H1 (cell line): ENCODE data around the gene LEFTY1. TPM values are rescaled to one million over a fixed set of nuclear protein-coding genes. Genes with fewer than 3 reads are reported as not detected.

Experiments used
- BCL11A ChIP-seq, 2 experiments: IDR thresholded peaks; one replicate each; pipeline ENCODE4 v1.6.1; 2011; ENCODE audit warnings: low read depth in 2 of 2, low read length in 2 of 2, mild to moderate bottlenecking in 2 of 2
- HDAC2 ChIP-seq, 2 experiments: fragments of 300-600 bp in 1 of 2; sonication (generic) in 1 of 2; IDR thresholded peaks; 2 replicates each; pipeline ENCODE4 v1.6.1; 2011 to 2012; ENCODE audit warnings: low read depth in 2 of 2, low read length in 2 of 2, mild to moderate bottlenecking in 2 of 2, moderate library complexity in 2 of 2, borderline replicate concordance in 1 of 2, inconsistent platforms in 1 of 2
- JUND ChIP-seq: IDR thresholded peaks from 2 replicates; pipeline ENCODE4 v1.6.1; 2011; ENCODE audit warnings: mild to moderate bottlenecking, improper control_type of control experiment, low read length
- SIX5 ChIP-seq: IDR thresholded peaks from 2 replicates; pipeline ENCODE4 v1.6.1; 2011; ENCODE audit warnings: mild to moderate bottlenecking, low read depth, low read length
- TBP ChIP-seq: IDR thresholded peaks from 2 replicates; pipeline ENCODE4 v1.6.1; 2011; ENCODE audit warnings: low read depth, low read length, improper control_type of control experiment
- polyA plus RNA-seq, 7 experiments: library from polyadenylated mRNA; depleted of rRNA in 3 of 7; stranded (reverse) in 5 of 7; unstranded in 2 of 7; fragments of >200 nt in 5 of 7; fragments of 200-250 nt in 2 of 7; gene quantifications; 1 replicate in 5 of 7; 2 replicates in 1 of 7; 4 replicates in 1 of 7; pipeline versions ENCODE4 v1.2.1 to v1.2.3, GENCODE V29; 2011 to 2013; ENCODE audit warnings: missing spikeins in 2 of 7, mixed read lengths in 2 of 7
- total RNA-seq: library from RNA; stranded (reverse); fragmentation: NEBNext Ultra II Directional; extraction: Animal tissue kit (Norgen Biotek cat#: 25700); gene quantifications from 2 replicates; pipeline ENCODE4 v1.2.1, GENCODE V29; 2021

Gene LEFTY1
- total and polyA plus RNA-seq, 2 of the 8 experiments (the other 6 are each of a cell fraction or from before 2014, with no cell fraction given): 4.5 to 11.7 TPM

GRCh38 chr1:225917101-225917500, 28.2 kb upstream of the LEFTY1 start (continued):
- TF ChIP-seq JUND (no peak), SIX5 (no peak), BCL11A (IDR thresholded peaks at IDR 0.05; ENCODE audit: low read depth in 2 of 2, low read length in 2 of 2) (no peak), HDAC2 (IDR thresholded peaks at IDR 0.05; ENCODE audit: borderline replicate concordance in 1 of 2, low read depth in 2 of 2, low read length in 2 of 2) (no peak), TBP (no peak)
